ENCODE data around the gene HGFAC. TPM values are rescaled to one million over a fixed set of nuclear protein-coding genes. Genes with fewer than 3 reads are reported as not detected.

Gene HGFAC
- total and polyA plus RNA-seq, 2 of the 13 experiments (the other 11 are each of a cell fraction or from before 2014, with no cell fraction given): 8.5 to 63.6 TPM

DNA sequence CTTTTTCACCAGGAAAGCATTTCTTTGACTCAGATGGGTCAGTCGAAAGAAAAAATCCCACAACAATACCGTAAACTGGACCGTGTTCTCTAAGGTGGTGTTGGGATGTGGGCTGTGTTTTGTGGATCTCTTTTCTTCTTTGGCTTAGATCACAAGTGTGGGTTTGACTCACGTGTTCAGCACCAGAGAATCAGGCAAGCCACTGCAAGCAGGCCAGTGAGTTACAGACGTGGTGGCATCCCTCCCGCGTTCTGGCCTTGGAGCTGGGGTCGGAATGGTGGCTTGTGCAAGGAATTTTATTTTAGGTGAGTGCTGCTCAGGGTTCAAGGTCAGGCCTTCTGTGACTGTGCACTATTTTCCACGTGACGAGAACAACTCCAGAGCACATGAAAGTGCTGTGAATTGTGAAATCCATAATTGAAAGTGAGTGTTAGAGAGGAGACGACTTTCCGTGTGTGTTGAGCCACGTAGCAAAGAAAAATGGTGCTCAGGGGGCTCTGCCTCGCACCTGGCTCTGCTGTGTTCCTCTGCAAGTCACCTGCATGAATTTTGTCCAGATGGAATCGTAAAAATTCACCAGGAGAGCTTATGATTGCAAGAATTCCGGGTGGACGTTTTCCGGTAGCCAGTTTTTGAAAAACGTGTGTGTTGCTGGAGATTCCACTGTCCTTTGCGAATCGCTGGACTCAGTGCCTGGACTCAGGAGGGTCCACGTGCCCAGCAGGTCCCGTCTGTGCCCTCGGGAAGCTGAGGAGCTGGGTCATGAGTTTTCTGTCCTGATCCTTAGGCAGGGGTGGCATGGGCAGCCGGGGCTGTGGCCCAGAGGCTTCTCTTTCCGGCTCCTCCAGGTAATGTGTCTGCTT, 33.6 kb upstream of the HGFAC start (continued):
- no peak for TF ChIP-seq ZNF234 (CRISPR knock-in tag; conservative IDR thresholded peaks at IDR 0.05)
- TF ChIP-seq IRX3 (CRISPR knock-in tag; IDR thresholded peaks at IDR 0.05; ENCODE audit: borderline replicate concordance, low read depth): no peak
- TF ChIP-seq REPIN1 (CRISPR knock-in tag; IDR thresholded peaks at IDR 0.05; ENCODE audit: borderline replicate concordance, low read depth): 0 out of 2 replicates have a peak, but pooled peaks have one; percentile 55
- TF ChIP-seq POGZ (CRISPR knock-in tag; IDR thresholded peaks at IDR 0.05): peak; percentile 65
- no peak for TF ChIP-seq ZNF660 (CRISPR knock-in tag; IDR thresholded peaks at IDR 0.05; ENCODE audit: borderline replicate concordance, low read depth)
- no peak for TF ChIP-seq RAD51 (IDR thresholded peaks at IDR 0.05; ENCODE audit: borderline replicate concordance)
- TF ChIP-seq SP5 (CRISPR knock-in tag; IDR thresholded peaks at IDR 0.05; ENCODE audit: borderline replicate concordance, low read depth): peak; percentile 52; the same call in 1 of the 2 replicates
- TF ChIP-seq, protein P1, sequence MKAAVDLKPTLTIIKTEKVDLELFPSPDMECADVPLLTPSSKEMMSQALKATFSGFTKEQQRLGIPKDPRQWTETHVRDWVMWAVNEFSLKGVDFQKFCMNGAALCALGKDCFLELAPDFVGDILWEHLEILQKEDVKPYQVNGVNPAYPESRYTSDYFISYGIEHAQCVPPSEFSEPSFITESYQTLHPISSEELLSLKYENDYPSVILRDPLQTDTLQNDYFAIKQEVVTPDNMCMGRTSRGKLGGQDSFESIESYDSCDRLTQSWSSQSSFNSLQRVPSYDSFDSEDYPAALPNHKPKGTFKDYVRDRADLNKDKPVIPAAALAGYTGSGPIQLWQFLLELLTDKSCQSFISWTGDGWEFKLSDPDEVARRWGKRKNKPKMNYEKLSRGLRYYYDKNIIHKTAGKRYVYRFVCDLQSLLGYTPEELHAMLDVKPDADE (CRISPR knock-in tag; IDR thresholded peaks at IDR 0.05): no peak
- TF ChIP-seq, protein P2, sequence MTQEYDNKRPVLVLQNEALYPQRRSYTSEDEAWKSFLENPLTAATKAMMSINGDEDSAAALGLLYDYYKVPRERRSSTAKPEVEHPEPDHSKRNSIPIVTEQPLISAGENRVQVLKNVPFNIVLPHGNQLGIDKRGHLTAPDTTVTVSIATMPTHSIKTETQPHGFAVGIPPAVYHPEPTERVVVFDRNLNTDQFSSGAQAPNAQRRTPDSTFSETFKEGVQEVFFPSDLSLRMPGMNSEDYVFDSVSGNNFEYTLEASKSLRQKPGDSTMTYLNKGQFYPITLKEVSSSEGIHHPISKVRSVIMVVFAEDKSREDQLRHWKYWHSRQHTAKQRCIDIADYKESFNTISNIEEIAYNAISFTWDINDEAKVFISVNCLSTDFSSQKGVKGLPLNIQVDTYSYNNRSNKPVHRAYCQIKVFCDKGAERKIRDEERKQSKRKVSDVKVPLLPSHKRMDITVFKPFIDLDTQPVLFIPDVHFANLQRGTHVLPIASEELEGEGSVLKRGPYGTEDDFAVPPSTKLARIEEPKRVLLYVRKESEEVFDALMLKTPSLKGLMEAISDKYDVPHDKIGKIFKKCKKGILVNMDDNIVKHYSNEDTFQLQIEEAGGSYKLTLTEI (CRISPR knock-in tag; conservative IDR thresholded peaks at IDR 0.05): no peak
- TF ChIP-seq ZNF431 (CRISPR knock-in tag; IDR thresholded peaks at IDR 0.05; ENCODE audit: borderline replicate concordance, low read depth): no peak
- no peak for TF ChIP-seq MLLT10 (CRISPR knock-in tag; IDR thresholded peaks at IDR 0.05)
- TF ChIP-seq ZNF260 (CRISPR knock-in tag; IDR thresholded peaks at IDR 0.05; ENCODE audit: borderline replicate concordance, low read depth): no peak
- 0 out of 2 replicates have a peak, but pooled peaks have one; percentile 3 for TF ChIP-seq ZNF703 (CRISPR knock-in tag; IDR thresholded peaks at IDR 0.05; ENCODE audit: borderline replicate concordance)
- no peak for TF ChIP-seq NONO (IDR thresholded peaks at IDR 0.05)
- TF ChIP-seq NONO (CRISPR knock-in tag; conservative IDR thresholded peaks at IDR 0.05): 0 out of 2 replicates have a peak, but pooled peaks have one; percentile 46
- TF ChIP-seq KAT7 (CRISPR knock-in tag; IDR thresholded peaks at IDR 0.05; ENCODE audit: borderline replicate concordance): no peak
- TF ChIP-seq CREM (IDR thresholded peaks at IDR 0.05): peak; percentile 63; the same call in 1 of the 2 replicates
- TF ChIP-seq CREM (CRISPR knock-in tag; IDR thresholded peaks at IDR 0.05): no peak
- TF ChIP-seq, protein P3, sequence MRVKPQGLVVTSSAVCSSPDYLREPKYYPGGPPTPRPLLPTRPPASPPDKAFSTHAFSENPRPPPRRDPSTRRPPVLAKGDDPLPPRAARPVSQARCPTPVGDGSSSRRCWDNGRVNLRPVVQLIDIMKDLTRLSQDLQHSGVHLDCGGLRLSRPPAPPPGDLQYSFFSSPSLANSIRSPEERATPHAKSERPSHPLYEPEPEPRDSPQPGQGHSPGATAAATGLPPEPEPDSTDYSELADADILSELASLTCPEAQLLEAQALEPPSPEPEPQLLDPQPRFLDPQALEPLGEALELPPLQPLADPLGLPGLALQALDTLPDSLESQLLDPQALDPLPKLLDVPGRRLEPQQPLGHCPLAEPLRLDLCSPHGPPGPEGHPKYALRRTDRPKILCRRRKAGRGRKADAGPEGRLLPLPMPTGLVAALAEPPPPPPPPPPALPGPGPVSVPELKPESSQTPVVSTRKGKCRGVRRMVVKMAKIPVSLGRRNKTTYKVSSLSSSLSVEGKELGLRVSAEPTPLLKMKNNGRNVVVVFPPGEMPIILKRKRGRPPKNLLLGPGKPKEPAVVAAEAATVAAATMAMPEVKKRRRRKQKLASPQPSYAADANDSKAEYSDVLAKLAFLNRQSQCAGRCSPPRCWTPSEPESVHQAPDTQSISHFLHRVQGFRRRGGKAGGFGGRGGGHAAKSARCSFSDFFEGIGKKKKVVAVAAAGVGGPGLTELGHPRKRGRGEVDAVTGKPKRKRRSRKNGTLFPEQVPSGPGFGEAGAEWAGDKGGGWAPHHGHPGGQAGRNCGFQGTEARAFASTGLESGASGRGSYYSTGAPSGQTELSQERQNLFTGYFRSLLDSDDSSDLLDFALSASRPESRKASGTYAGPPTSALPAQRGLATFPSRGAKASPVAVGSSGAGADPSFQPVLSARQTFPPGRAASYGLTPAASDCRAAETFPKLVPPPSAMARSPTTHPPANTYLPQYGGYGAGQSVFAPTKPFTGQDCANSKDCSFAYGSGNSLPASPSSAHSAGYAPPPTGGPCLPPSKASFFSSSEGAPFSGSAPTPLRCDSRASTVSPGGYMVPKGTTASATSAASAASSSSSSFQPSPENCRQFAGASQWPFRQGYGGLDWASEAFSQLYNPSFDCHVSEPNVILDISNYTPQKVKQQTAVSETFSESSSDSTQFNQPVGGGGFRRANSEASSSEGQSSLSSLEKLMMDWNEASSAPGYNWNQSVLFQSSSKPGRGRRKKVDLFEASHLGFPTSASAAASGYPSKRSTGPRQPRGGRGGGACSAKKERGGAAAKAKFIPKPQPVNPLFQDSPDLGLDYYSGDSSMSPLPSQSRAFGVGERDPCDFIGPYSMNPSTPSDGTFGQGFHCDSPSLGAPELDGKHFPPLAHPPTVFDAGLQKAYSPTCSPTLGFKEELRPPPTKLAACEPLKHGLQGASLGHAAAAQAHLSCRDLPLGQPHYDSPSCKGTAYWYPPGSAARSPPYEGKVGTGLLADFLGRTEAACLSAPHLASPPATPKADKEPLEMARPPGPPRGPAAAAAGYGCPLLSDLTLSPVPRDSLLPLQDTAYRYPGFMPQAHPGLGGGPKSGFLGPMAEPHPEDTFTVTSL (CRISPR knock-in tag; IDR thresholded peaks at IDR 0.05; ENCODE audit: borderline replicate concordance): peak; percentile 61; the same call in 1 of the 2 replicates

Data from HepG2 (cell line).